ENCODE results near the gene EHMT1. TPM values are rescaled to one million over a fixed set of nuclear protein-coding genes. Genes with fewer than 3 reads are reported as not detected.
A peak's percentile ranks its signal among the peaks of the same experiment; 100 is the strongest.

The EHMT1 gene
- total RNA-seq, 1 experiment from 2014 or later, result 112 TPM

GRCh38 chr9:137610944-137611343 is 7.9 kb upstream of the EHMT1 start:
- H3K36me3 Mint-ChIP-seq (ENCODE audit: insufficient read depth in 1 of 3, low read depth in 3 of 3), result peaks cover 0 to 7% (median 4%) of the 10 kb centered on the region in 3 experiments; a peak in 6 of 7 replicates
- no peak overlapping the region for H2BK15ac ChIP-seq (ENCODE audit: low read depth, low read length)
- H3K4me3 Mint-ChIP-seq, result no peak overlapping the region; a peak in 1 of 5 replicates
- no peak overlapping the region for H4K5ac ChIP-seq (ENCODE audit: insufficient read length, low read depth, low read length)
- no CpG with 5 or more reads among the region's 6 CpGs for WGBS (ENCODE audit: extremely low coverage, insufficient read length, low lambda C conversion rate)
- no peaks in the 10 kb centered on the region; the same call in 1 of the 2 replicates for H3K4me1 ChIP-seq (ENCODE audit: insufficient read depth, low read length)
- H4K20me1 ChIP-seq (ENCODE audit: control insufficient read depth, insufficient read depth, insufficient read length), result no peaks in the 10 kb centered on the region
- no peak overlapping the region for H2BK20ac ChIP-seq (ENCODE audit: low read depth, low read length, poor library complexity, severe bottlenecking)
- no peak overlapping the region for H3K4ac ChIP-seq (ENCODE audit: low read depth, low read length)
- no peak overlapping the region for H3K9ac ChIP-seq (ENCODE audit: extremely low read depth, insufficient read length, low read length)
- H3K14ac ChIP-seq (ENCODE audit: insufficient read depth, low read length), result no peak overlapping the region
- no peaks in the 10 kb centered on the region for H3K27me3 ChIP-seq (ENCODE audit: insufficient read depth, low read length)
- H3K18ac ChIP-seq (ENCODE audit: insufficient read length, low read depth, low read length), result no peak overlapping the region
- peaks cover 7% of the 10 kb centered on the region for H3K23me2 ChIP-seq (ENCODE audit: insufficient read length, low read depth, low read length, poor library complexity, severe bottlenecking)
- no peak overlapping the region for H3T11ph ChIP-seq (ENCODE audit: low read length)
- no peak overlapping the region for H2AFZ ChIP-seq (ENCODE audit: low read length)
- H3K4me2 ChIP-seq (ENCODE audit: insufficient read depth, insufficient read length, low read length), result no peak overlapping the region
- H3K9me3 Mint-ChIP-seq, result no peaks in the 10 kb centered on the region
- H2AK5ac ChIP-seq (ENCODE audit: insufficient read length, low read length), result no peak overlapping the region
- H3K9me3 ChIP-seq (ENCODE audit: control insufficient read depth, low read depth, low read length), result no peaks in the 10 kb centered on the region
- no peak overlapping the region for H2BK5ac ChIP-seq (ENCODE audit: insufficient read length, low read length)
- DNase-seq, result no peak
- no peak overlapping the region for H2BK120ac ChIP-seq (ENCODE audit: low read depth, low read length, poor library complexity, severe bottlenecking)
- peaks cover 23 to 26% of the 10 kb centered on the region in 2 experiments for H3K4me1 Mint-ChIP-seq
- peak overlapping the region; percentile 83 to 96 (median 91); a peak in 4 of 7 replicates for H3K27ac Mint-ChIP-seq
- no peak for TF ChIP-seq CTCF (conservative IDR thresholded peaks at IDR 0.05)
- 0 out of 2 replicates have a peak, but pooled peaks cover 2% of the 10 kb centered on the region for H3K79me2 ChIP-seq (ENCODE audit: insufficient read depth, low read length)
- H4K91ac ChIP-seq (ENCODE audit: insufficient read length, low read depth, low read length), result no peak overlapping the region
- peaks cover 2% of the 10 kb centered on the region; the same call in 1 of the 2 replicates for H3K27me3 Mint-ChIP-seq (ENCODE audit: low read depth)
- H4K8ac ChIP-seq (replicated peaks; ENCODE audit: insufficient read length, low read depth, low read length), result no peak overlapping the region
- no peaks in the 10 kb centered on the region for H3K79me1 ChIP-seq (ENCODE audit: insufficient read depth, low read depth, low read length, poor library complexity, severe bottlenecking)
- no peak overlapping the region for H3K27ac ChIP-seq (ENCODE audit: insufficient read length, low read depth, low read length)
- no peak overlapping the region for H3K23ac ChIP-seq (ENCODE audit: insufficient read length, low read depth, low read length)
- no peak overlapping the region for H2BK12ac ChIP-seq (ENCODE audit: insufficient read length, low read depth, low read length)
- no peak overlapping the region for H3K56ac ChIP-seq (ENCODE audit: insufficient read length, low read depth, low read length)

All from H9 (cell line).